GM12891 (cell line): ENCODE data around the gene IP6K2.

Experiments used
- POLR2A ChIP-seq: IDR thresholded peaks from 2 replicates; pipeline ENCODE4 v1.6.1; 2011; ENCODE audit warnings: low read depth, low read length, control low read depth
- POLR2AphosphoS5 ChIP-seq: IDR thresholded peaks from 2 replicates; pipeline ENCODE4 v1.6.1; 2011; ENCODE audit warnings: low read depth, low read length, control low read depth
- SPI1 ChIP-seq: IDR thresholded peaks from 2 replicates; pipeline ENCODE4 v1.6.1; 2011; ENCODE audit warnings: low read depth, low read length, control low read depth
- TAF1 ChIP-seq: IDR thresholded peaks from 2 replicates; pipeline ENCODE4 v1.6.1; 2011; ENCODE audit warnings: low read depth, low read length, control low read depth

- TF ChIP-seq POLR2A: no peak; the same call in 1 of the 2 replicates
- no peak for TF ChIP-seq TAF1
- 0 out of 2 replicates have a peak, but pooled peaks have one; percentile 42 for TF ChIP-seq POLR2AphosphoS5
- TF ChIP-seq SPI1: peak; percentile 43; the same call in 1 of the 2 replicates
Observed at GRCh38 chr3:48690846-48691458, 26.1 kb downstream of the IP6K2 start.
